GM23338 (cell line): ENCODE data around the gene RIOK2. TPM values are rescaled to one million over a fixed set of nuclear protein-coding genes. Genes with fewer than 3 reads are reported as not detected.

Source experiments
- ATAC-seq: fragments of 200-7000 bp; cut with Tn5 transposase; 3 replicates; pipeline ENCODE4 v1.9.1; 2020
- DNase-seq: peaks from one replicate; pipeline ENCODE4 v3.0.0-alpha.2; 2015; ENCODE audit warnings: low spot score
- H2AFZ ChIP-seq: fragments of 200-600 bp; sonication (generic); 2 replicates; pipeline ENCODE4 v1.8.0; 2016; ENCODE audit warnings: antibody characterized with exemption, mild to moderate bottlenecking, moderate library complexity
- H3F3A ChIP-seq: fragments of 200-600 bp; sonication (generic); replicated peaks from 2 replicates; pipeline ENCODE4 v1.8.0; 2017; ENCODE audit warnings: antibody characterized with exemption, mixed run types, low read depth
- H3K27ac ChIP-seq: fragments of 200-600 bp; sonication (generic); 2 replicates; pipeline ENCODE4 v1.6.1; 2016; ENCODE audit warnings: low read depth
- H3K27me3 ChIP-seq: fragments of 200-600 bp; sonication (generic); 2 replicates; pipeline ENCODE4 v1.8.0; 2016; ENCODE audit warnings: mild to moderate bottlenecking, mixed run types, moderate library complexity; ENCODE audit not compliant: insufficient read depth
- H3K36me3 ChIP-seq: fragments of 200-600 bp; sonication (generic); 2 replicates; pipeline ENCODE4 v1.8.0; 2016; ENCODE audit warnings: mild to moderate bottlenecking; ENCODE audit not compliant: insufficient read depth
- H3K4me1 ChIP-seq: fragments of 200-600 bp; sonication (generic); 2 replicates; pipeline ENCODE4 v1.8.0; 2016; ENCODE audit warnings: mild to moderate bottlenecking, moderate library complexity; ENCODE audit not compliant: insufficient read depth
- H3K4me2 ChIP-seq: fragments of 200-600 bp; sonication (generic); 2 replicates; pipeline ENCODE4 v1.7.1; 2017; ENCODE audit warnings: mixed run types
- H3K4me3 ChIP-seq: fragments of 200-600 bp; sonication (generic); 2 replicates; pipeline ENCODE4 v1.6.1; 2016; ENCODE audit warnings: mixed run types
- H3K79me2 ChIP-seq: fragments of 200-600 bp; sonication (generic); replicated peaks from 2 replicates; pipeline ENCODE4 v1.8.0; 2017; ENCODE audit warnings: mild to moderate bottlenecking; ENCODE audit not compliant: insufficient read depth
- H3K9me2 ChIP-seq: fragments of 200-600 bp; sonication (generic); 2 replicates; pipeline ENCODE4 v1.8.0; 2017; ENCODE audit not compliant: insufficient read depth
- H4K20me1 ChIP-seq: fragments of 200-600 bp; sonication (generic); replicated peaks from 2 replicates; pipeline ENCODE4 v1.8.0; 2017; ENCODE audit warnings: mild to moderate bottlenecking; ENCODE audit not compliant: insufficient read depth
- H3K27ac Mint-ChIP-seq: 2 replicates; pipeline ENCODE4 v1.8.0; 2020; ENCODE audit warnings: inconsistent platforms, mild to moderate bottlenecking, moderate library complexity, mixed read lengths
- H3K27me3 Mint-ChIP-seq: 3 replicates; pipeline ENCODE4 v1.8.0; 2022; ENCODE audit warnings: low read depth, mild to moderate bottlenecking, moderate library complexity, mixed read lengths, inconsistent platforms; ENCODE audit not compliant: insufficient read depth, poor library complexity
- H3K36me3 Mint-ChIP-seq: 3 replicates; pipeline ENCODE4 v1.8.0; 2021; ENCODE audit warnings: low read depth, mild to moderate bottlenecking, inconsistent platforms, moderate library complexity, mixed read lengths
- H3K4me1 Mint-ChIP-seq: 3 replicates; pipeline ENCODE4 v1.8.0; 2020; ENCODE audit warnings: mild to moderate bottlenecking, inconsistent platforms, mixed read lengths
- H3K4me3 Mint-ChIP-seq: 3 replicates; pipeline ENCODE4 v1.8.0; 2021; ENCODE audit warnings: moderate library complexity, mild to moderate bottlenecking, inconsistent platforms, mixed read lengths
- H3K9me3 Mint-ChIP-seq: 3 replicates; pipeline ENCODE4 v1.8.0; 2020; ENCODE audit warnings: moderate library complexity, mild to moderate bottlenecking, inconsistent platforms, mixed read lengths
- CREB1 ChIP-seq: fragments of 250-450 bp; sonication (Bioruptor Pico); IDR thresholded peaks from 2 replicates; pipeline ENCODE4 v1.5.0; 2020; ENCODE audit warnings: low read depth, mild to moderate bottlenecking, moderate library complexity
- CTCF ChIP-seq, 2 experiments: fragments of 200-600 bp in 1 of 2; sonication (generic) in 1 of 2; conservative IDR thresholded peaks; 2 replicates each; pipeline versions ENCODE4 v1.5.1 to v1.6.1; 2016 to 2017; ENCODE audit warnings: antibody characterized with exemption in 2 of 2, low read depth in 2 of 2, mild to moderate bottlenecking in 2 of 2, moderate library complexity in 1 of 2
- ETS1 ChIP-seq: IDR thresholded peaks from 2 replicates; pipeline ENCODE4 v1.6.1; 2016; ENCODE audit warnings: antibody characterized with exemption
- EZH2 ChIP-seq: fragments of 200-600 bp; sonication (generic); IDR thresholded peaks from one replicate; pipeline ENCODE4 v1.8.0; 2017; ENCODE audit warnings: antibody characterized with exemption, mild to moderate bottlenecking, low read depth; ENCODE audit not compliant: unreplicated experiment
- EZH2phosphoT487 ChIP-seq: fragments of 200-600 bp; sonication (generic); IDR thresholded peaks from one replicate; pipeline ENCODE4 v1.8.1; 2018; ENCODE audit warnings: antibody characterized with exemption; ENCODE audit not compliant: unreplicated experiment
- JUNB ChIP-seq: IDR thresholded peaks from one replicate; pipeline ENCODE4 v1.6.1; 2016; ENCODE audit warnings: antibody characterized with exemption; ENCODE audit not compliant: unreplicated experiment
- NANOG ChIP-seq: IDR thresholded peaks from 2 replicates; pipeline ENCODE4 v1.6.1; 2016; ENCODE audit warnings: antibody characterized with exemption, borderline replicate concordance
- POLR2AphosphoS5 ChIP-seq: IDR thresholded peaks from 2 replicates; pipeline ENCODE4 v1.6.1; 2016; ENCODE audit warnings: antibody characterized with exemption, low read depth
- REST ChIP-seq: IDR thresholded peaks from one replicate; pipeline ENCODE4 v1.6.1; 2018; ENCODE audit warnings: antibody characterized with exemption; ENCODE audit not compliant: unreplicated experiment
- STAT1 ChIP-seq: IDR thresholded peaks from one replicate; pipeline ENCODE4 v1.6.1; 2016; ENCODE audit warnings: antibody characterized with exemption; ENCODE audit not compliant: unreplicated experiment
- ZNF114 ChIP-seq: fragments of 250-450 bp; sonication (Bioruptor Pico); IDR thresholded peaks from 2 replicates; pipeline ENCODE4 v1.5.0; 2020; ENCODE audit warnings: mild to moderate bottlenecking, moderate library complexity
- ZNF331 ChIP-seq: fragments of 250-450 bp; sonication (Bioruptor Pico); IDR thresholded peaks from 2 replicates; pipeline ENCODE4 v1.5.0; 2020; ENCODE audit warnings: low read depth, mild to moderate bottlenecking, moderate library complexity
- ZNF462 ChIP-seq: fragments of 250-450 bp; sonication (Bioruptor Pico); IDR thresholded peaks from 2 replicates; pipeline ENCODE4 v1.5.0; 2020; ENCODE audit warnings: mild to moderate bottlenecking, moderate library complexity
- polyA plus RNA-seq: library from polyadenylated mRNA; unstranded; fragments of >200 nt; fragmentation: Nextera tagmentation; extraction: Ambion mirVana; gene quantifications from 2 replicates; pipeline ENCODE4 v1.2.1, GENCODE V29; 2016
- total RNA-seq: library from RNA; depleted of rRNA; stranded (reverse); fragments of >200 nt; shearing (Covaris generic); gene quantifications from 2 replicates; pipeline ENCODE4 v1.2.3, GENCODE V29; 2014

The RIOK2 gene
- total and polyA plus RNA-seq, 2 experiments from 2014 or later, result 22.9 to 47.6 TPM

GRCh38 chr5:97172227-97172626 is 10.8 kb downstream of the RIOK2 start:
- H3K36me3 ChIP-seq, result peaks cover 61% of the 10 kb centered on the region
- Mint-ChIP-seq H3K36me3 (peaks cover 71% of the 10 kb centered on the region), H3K4me3 (no peak overlapping the region), H3K27me3 (no peaks in the 10 kb centered on the region), H3K4me1 (no peaks in the 10 kb centered on the region), H3K9me3 (no peaks in the 10 kb centered on the region), H3K27ac (no peak overlapping the region)
- no peaks in the 10 kb centered on the region for H3F3A ChIP-seq
- no peaks in the 10 kb centered on the region for H3K27me3 ChIP-seq
- H3K27ac ChIP-seq, result no peak overlapping the region
- H3K4me3 ChIP-seq, result no peak overlapping the region
- ATAC-seq, result no peak
- H3K79me2 ChIP-seq, result no peaks in the 10 kb centered on the region
- no peak overlapping the region for H2AFZ ChIP-seq
- H3K4me2 ChIP-seq, result no peak overlapping the region
- H3K4me1 ChIP-seq, result no peaks in the 10 kb centered on the region
- no peaks in the 10 kb centered on the region for H3K9me2 ChIP-seq
- TF ChIP-seq REST (no peak), JUNB (no peak), EZH2 (no peak), ZNF462 (CRISPR knock-in tag) (no peak), NANOG (no peak), CREB1 (CRISPR knock-in tag) (no peak), ZNF331 (CRISPR knock-in tag) (no peak), POLR2AphosphoS5 (no peak), EZH2phosphoT487 (no peak), ZNF114 (CRISPR knock-in tag) (no peak), STAT1 (no peak), ETS1 (no peak), CTCF (conservative IDR thresholded peaks at IDR 0.05; ENCODE audit: low read depth in 2 of 2) (no peak)
- peaks cover 3% of the 10 kb centered on the region; the same call in 1 of the 2 replicates for H4K20me1 ChIP-seq
- DNase-seq, result no peak
